GM18505 (cell line): Measurements from ENCODE around the gene BCKDK.
"Not testable (repeated sequence)": the region's sequence is repeated elsewhere in the genome, so short reads cannot be mapped to it uniquely, and the experiment has no call there.

Experiments
- ATAC-seq: cut with Tn5 transposase; IDR thresholded peaks from one replicate; pipeline ENCODE4 v1.9.1; 2021; ENCODE audit not compliant: unreplicated experiment
- POLR2A ChIP-seq: IDR thresholded peaks from 4 replicates; pipeline ENCODE4 v1.6.1; 2011; ENCODE audit warnings: borderline replicate concordance; ENCODE audit not compliant: insufficient read depth, insufficient read length; ENCODE audit errors: extremely low read depth

BCKDK gene

DNA sequence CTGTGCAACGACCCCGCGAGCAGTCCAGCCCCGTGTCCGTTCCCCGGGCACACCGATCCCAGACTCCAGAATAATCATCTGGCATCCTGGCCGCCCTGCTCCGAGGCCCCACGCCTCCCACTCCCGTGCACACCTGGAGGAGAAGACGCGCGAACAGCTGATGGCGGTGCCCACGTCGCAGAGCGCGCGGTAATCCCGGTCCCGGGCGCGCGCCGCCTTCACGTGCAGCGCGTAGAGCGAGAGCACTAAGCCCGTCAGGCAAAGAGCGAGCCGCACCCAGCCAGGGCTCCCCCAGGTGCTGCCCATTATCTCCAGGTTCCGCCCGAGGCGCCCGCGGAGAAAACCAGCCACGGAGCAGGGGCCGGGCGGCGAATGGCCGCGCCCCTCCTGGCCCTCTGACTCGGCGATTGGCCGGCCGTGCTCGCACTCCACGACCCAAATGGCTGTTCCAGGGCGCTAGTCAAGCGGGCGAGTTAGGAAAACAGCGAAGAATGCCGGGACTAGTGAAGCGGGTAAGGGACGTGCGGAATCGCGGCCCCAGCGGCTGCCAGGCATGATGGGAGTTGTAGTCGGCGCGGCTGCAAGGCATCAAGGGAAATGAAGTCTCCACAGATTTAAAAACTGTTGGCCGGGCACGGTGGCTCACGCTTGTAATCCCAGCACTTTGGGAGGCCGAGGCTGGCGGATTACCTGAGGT lies 13.6 kb upstream of the BCKDK start, which contains the start of gene VKORC1:
TSS of gene VKORC1 (minus strand) at position 374 of the 697 bp plus-strand sequence. CDS start at position 306, 68 bp downstream.
- peak; percentile 59 for TF ChIP-seq POLR2A
- peak; percentile 88 for ATAC-seq

DNA sequence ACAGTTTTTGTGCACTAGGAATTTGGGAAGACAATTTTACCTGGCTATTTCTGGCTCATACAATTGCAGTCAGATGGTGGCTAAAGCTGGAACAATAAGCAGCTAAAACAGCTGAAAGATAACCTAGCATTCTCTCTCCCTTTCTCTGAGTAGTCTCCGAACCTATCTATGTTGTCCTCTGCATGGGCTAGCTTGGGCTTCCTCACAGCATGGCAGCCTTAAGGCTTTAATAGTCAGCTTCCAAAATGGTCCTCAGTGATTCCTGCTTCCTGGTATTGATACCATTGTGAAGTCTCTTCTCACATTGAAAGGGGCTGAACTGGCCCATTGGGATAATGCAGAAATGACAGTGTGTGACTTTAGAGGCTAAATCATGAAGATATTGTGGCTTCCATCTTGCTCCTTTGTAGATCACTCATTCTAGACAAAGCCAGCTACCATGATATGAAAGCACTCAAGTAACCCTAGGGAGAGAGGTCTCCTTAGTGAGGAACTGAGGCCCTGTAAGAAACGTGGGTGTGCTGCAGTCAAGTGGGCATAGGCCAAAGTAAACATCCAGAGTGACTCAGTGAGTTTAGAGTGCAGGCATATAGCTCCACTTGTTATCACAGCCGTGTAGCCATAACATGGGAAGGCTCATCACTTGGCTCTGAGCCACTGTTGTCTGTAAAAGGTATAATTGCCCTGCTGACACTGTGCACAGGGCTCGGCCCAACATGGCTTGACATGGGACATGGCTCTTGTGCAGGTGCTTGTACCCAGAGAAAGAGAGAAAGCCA lies 8.1 kb upstream of the BCKDK start:
- TF ChIP-seq POLR2A: no peak
- ATAC-seq: no peak

DNA sequence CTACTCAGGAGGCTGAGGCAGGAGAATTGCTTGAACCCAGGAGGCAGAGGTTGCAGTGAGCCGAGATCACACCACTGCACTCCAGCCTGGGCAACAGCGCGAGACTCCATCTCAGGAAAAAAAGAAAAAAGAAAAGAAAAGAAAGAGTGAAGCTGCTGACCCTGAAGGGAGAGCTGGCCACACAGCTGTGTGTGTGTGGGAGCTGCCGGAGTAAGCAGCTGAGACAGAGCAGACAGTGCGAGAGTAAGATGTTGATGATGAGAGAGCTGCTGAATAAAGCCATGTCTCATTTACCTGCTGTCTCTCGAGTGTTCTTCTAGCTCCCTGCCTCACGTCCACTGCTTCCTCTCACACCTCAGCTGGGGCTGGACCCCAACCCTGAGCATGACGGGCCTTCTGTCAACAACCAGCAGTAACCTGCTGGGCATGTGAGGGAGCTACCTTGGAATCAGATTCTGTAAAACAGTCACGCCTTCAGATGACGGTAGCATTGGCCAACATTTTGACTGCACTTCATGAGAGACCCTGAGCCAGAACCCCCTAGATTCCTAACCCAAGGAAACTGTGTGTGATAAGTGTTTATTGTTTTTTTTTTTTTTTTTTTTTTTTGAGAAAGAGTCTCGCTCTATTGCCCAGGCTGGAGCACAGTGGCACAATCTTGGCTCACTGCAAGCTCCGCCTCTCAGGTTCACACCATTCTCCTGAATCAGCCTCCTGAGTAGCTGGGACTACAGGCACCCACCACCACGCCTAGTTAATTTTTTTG lies 7.1 kb upstream of the BCKDK start:
- ATAC-seq: not testable (repeated sequence)

DNA sequence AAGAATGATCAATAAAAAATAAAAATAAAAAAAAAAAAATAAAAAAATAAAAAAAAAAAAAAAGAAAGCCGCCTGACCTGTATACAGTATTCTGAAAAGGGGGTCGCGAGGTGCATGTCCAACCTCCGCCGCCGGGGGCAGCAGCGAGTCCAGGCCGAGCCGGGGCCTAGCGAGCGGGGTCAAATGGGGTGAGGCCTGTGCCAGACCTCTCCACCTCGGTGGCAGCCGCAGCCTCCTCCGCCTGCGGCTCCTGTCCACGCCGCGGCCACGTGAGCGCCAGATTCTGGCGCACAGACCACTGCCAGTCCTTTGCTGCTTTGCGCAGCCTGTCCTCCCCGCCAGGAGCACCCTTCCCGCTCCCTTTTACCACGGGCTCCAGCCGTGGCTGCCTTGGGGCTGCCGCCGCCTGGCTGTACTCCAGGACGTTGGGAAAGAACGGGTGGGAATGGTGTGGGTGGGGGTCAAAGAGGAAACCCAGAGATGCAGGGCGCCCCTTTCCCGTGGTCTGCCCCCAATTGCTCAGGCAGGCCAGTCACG lies 2.4 kb upstream of the BCKDK start:
- ATAC-seq: peak; percentile 37
- no peak for TF ChIP-seq POLR2A

DNA sequence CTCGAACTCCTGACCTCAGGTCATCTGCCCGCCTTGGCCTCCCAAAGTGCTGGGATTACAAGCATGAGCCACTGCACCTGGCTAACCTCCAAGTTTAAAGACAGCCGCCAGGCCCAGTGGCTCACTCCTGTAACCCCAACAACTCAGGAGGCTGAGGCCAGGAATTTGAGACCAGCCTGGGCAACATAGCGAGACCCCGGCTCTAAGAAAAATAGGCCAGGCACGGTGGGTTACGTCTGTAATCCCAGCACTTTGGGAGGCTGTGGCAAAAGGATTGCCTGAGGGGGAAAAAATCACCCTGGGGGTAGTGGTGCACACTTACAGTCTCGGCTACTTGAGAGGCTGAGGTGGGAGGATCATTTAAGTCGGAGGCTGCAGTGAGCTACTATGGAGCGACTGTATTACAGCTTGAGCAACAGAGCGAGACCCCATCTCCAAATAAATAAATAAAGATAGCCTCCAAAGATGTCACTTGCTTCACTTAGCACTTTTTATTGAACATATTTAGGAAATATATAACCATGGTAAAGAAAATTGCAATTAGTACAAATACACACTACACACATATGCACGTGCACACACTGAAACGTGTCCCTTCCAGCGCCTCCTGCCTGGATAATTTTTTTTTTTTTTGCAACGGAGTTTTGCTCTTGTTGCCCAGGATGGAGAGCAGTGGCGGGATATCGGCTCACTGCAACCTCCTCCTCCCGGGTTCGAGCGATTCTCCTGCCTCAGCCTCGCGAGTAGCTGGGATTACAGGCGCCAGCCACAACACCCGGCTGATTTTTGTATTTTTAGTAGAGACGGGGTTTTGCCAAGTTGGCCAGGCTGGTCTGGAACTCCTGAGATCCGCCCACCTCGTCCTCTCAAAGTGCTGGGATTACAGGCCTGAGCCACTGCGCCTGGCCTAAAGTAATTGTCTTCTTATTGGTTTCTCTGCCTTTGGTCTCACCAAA lies 1.4 kb upstream of the BCKDK start:
- no peak for ATAC-seq
- TF ChIP-seq POLR2A: no peak

DNA sequence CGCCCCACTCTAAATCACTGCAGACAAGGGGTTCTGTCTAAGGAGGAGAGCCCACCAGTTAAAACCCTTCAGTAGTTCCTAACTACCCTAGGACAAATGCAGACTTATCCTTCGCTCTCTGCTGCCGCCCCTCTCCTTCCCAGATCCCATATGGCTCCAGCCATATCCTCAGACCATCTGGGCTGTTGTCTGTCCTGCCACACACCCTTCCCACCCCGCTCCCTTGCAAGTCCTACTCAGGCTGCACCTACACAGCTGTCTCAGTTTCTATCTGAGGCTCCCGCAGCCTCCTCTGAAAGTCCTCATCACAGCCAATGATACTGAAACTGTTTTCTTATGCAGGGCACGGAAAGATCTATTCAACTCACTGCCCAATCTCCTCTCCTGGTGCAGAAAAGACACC lies 720 bp upstream of the BCKDK start:
- ATAC-seq: no peak
- no peak for TF ChIP-seq POLR2A

DNA sequence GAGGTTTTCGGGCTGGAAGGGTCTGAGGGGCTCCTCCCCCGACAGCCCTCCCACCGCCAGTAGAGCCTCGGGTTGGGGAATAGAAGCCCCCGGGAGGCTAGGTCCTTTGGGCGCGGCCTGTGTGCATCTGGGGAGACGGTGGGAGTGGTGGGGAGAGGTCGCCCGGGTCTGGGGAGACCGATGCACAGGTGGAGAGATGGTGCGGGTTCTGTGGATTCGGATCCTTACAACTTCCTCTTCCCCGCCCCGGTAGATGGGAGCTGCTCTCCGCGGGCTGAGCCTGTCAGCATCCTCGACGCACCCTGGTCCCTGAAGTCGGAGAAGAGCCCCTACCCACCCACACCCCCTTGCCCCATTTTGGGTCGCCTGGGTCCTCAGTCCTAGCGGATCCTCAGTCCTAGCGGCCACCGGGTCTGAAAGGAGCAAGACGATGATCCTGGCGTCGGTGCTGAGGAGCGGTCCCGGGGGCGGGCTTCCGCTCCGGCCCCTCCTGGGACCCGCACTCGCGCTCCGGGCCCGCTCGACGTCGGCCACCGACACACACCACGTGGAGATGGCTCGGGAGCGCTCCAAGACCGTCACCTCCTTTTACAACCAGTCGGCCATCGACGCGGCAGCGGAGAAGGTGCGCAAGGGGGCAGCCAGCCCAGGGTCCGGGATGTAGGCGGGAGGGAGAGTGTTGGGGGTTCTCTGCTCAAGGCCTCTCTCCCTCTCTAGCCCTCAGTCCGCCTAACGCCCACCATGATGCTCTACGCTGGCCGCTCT lies 790 bp downstream of the BCKDK start:
- ATAC-seq: no peak
- no peak for TF ChIP-seq POLR2A

DNA sequence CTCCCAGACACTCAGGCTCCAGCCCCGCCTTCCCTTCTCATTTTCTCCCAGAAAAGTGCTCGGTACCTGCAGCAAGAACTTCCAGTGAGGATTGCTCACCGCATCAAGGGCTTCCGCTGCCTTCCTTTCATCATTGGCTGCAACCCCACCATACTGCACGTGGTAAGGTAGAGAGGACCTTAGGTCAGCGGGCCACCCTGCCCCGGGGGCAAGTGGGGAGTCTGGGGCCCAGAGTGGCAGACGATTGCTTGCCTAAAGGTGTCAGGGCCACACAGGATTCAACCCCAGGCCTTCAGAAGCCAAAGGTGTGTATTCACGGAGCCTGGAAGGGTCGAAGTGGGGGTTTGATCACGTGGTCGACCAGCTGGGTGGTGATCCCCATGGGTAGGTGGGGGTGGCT lies 1.4 kb downstream of the BCKDK start:
- no peak for ATAC-seq
- no peak for TF ChIP-seq POLR2A

DNA sequence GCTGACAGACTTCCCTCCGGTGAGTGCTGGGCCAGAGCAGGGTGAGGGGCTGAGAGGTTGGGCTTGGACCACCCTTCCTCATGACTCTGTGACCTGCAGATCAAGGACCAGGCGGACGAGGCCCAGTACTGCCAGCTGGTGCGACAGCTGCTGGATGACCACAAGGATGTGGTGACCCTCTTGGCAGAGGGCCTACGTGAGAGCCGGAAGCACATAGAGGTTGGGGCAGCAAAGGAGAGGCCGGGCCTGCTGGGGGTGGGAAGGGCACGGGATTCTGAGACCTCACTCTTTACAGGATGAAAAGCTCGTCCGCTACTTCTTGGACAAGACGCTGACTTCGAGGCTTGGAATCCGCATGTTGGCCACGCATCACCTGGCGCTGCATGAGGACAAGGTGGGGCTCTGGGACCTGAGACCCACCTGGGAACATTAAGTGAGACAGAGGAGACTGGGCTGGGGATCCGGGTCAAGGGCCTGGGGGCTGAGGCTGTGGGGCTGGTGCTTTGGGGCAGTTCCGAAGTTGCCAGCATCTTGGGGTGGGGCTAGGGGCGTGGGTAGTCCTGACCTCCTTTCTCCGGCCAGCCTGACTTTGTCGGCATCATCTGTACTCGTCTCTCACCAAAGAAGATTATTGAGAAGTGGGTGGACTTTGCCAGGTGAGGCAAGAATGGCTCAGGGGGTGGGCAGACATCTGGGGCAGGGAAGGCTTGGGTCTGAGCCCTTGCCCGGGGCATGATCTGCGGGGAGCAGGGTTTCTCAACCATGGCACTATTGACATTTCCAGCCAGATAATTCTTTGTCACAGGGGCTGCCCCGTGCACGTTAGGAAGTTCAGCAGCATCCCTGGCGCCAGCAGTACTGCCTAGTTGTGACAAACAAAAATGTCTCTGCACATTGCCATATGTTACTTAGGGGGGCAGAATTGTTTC lies 2.2 kb downstream of the BCKDK start:
- no peak for ATAC-seq
- TF ChIP-seq POLR2A: no peak

DNA sequence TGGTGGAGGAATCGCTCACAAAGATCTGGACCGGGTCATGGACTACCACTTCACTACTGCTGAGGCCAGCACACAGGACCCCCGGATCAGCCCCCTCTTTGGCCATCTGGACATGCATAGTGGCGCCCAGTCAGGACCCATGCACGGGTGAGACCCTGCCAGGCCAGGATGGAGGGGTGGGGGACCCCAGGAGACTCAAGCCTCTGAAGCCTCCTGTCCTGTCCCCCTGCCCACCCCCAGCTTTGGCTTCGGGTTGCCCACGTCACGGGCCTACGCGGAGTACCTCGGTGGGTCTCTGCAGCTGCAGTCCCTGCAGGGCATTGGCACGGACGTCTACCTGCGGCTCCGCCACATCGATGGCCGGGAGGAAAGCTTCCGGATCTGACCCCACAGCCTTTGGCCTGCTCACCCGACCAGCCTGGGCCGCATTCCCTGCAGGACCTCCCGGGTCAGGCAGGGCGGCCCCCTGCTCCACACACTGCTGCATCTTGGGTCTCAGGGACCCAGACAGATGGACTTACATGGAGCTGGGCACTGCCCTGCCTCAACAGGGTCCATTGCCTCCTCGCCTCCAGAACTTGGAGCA lies 3.8 kb downstream of the BCKDK start:
- TF ChIP-seq POLR2A: no peak
- no peak for ATAC-seq
